ENCODE measurements around the gene TTYH1. TPM values are rescaled to one million over a fixed set of nuclear protein-coding genes. Genes with fewer than 3 reads are reported as not detected.

The TTYH1 gene
- total RNA-seq, 4 donors from 2014 or later, result 0.41 TPM; not detected in 3

DNA sequence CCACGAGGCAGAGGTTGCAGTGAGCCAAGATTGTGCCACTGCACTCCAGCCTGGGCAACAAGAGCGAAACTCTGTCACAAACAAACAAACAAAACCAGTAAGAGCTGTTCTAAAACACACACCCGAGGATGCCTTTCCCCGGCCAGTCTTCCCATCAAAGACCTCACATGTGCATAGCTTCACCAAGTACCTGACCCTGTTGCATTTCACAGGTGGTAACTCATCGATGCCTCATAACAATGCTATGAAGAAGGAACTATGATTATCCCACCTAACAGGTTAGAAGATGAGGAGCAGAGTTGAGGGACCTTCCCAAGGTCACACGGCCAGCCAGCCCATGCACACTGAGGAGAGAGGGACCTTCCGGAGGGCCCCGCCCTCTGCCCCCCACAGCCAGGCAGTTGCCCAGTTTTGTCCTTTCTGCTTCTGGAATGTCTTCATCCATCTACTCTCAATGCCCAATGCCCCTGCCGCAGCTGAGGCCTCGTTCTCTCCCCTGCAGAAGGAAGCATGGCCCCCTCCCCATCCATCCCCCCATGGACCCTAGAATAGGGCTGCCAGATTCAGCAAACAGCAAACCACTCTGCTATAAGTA lies 17.0 kb downstream of the TTYH1 start:
- intact Hi-C loops (cut with DNase I; ENCODE audit: low total_unique reads), result no loop called here
- DNase-seq, result no peak
- Histone ChIP-seq H3K27me3 (peaks cover 28 to 50% (median 39%) of the 10 kb centered on the region in 3 donors), H3K27ac (no peak overlapping the region), H3K9me3 (no peaks in the 10 kb centered on the region), H3K4me3 (no peak overlapping the region), H3K4me1 (peaks cover 20 to 43% of the 10 kb centered on the region in 2 donors), H3K36me3 (no peaks in the 10 kb centered on the region)
- in situ Hi-C loops (cut with MboI; ENCODE audit: low sequenced_read_pairs in 4 of 4), result no loop called here
- no peak for ATAC-seq
- TF ChIP-seq, protein P1, sequence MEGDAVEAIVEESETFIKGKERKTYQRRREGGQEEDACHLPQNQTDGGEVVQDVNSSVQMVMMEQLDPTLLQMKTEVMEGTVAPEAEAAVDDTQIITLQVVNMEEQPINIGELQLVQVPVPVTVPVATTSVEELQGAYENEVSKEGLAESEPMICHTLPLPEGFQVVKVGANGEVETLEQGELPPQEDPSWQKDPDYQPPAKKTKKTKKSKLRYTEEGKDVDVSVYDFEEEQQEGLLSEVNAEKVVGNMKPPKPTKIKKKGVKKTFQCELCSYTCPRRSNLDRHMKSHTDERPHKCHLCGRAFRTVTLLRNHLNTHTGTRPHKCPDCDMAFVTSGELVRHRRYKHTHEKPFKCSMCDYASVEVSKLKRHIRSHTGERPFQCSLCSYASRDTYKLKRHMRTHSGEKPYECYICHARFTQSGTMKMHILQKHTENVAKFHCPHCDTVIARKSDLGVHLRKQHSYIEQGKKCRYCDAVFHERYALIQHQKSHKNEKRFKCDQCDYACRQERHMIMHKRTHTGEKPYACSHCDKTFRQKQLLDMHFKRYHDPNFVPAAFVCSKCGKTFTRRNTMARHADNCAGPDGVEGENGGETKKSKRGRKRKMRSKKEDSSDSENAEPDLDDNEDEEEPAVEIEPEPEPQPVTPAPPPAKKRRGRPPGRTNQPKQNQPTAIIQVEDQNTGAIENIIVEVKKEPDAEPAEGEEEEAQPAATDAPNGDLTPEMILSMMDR (IDR thresholded peaks at IDR 0.05 in 4 of 5, conservative IDR thresholded peaks at IDR 0.05 in 1 of 5), result no peak
- TF ChIP-seq POLR2A (IDR thresholded peaks at IDR 0.05), result no peak

DNA sequence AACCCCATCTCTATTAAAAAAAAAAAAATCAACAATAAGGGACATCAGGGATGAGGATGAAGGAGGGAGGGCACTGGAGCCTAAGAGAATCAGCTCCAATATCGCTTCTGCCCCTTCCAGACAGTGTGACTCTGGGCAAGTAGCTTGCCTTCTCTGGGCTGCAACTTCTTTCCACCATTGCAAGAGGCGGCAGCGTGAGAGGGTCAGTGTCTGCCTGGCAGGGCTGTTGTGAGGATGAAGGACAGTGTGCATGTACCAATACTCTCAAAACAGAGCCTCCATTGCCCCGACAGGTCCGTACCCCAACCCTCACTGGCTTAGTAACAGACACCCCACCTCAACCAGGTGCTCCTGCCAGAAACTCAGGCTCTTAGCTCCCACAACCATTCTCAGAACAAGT lies 18.4 kb downstream of the TTYH1 start:
- no peaks in the 10 kb centered on the region for H3K9me3 ChIP-seq
- H3K36me3 ChIP-seq, result no peaks in the 10 kb centered on the region
- TF ChIP-seq, protein P1 (IDR thresholded peaks at IDR 0.05 in 4 of 5, conservative IDR thresholded peaks at IDR 0.05 in 1 of 5), result no peak
- TF ChIP-seq POLR2A (IDR thresholded peaks at IDR 0.05), result no peak
- peaks cover 23 to 38% (median 32%) of the 10 kb centered on the region in 3 donors for H3K27me3 ChIP-seq
- peaks cover 20 to 46% of the 10 kb centered on the region in 2 donors for H3K4me1 ChIP-seq
- H3K27ac ChIP-seq, result no peak overlapping the region
- no peak for ATAC-seq
- no peak for DNase-seq
- in situ Hi-C loops (cut with MboI; ENCODE audit: low sequenced_read_pairs in 4 of 4), result no loop called here
- no peak overlapping the region for H3K4me3 ChIP-seq
- intact Hi-C loops (cut with DNase I; ENCODE audit: low total_unique reads), result no loop called here

DNA sequence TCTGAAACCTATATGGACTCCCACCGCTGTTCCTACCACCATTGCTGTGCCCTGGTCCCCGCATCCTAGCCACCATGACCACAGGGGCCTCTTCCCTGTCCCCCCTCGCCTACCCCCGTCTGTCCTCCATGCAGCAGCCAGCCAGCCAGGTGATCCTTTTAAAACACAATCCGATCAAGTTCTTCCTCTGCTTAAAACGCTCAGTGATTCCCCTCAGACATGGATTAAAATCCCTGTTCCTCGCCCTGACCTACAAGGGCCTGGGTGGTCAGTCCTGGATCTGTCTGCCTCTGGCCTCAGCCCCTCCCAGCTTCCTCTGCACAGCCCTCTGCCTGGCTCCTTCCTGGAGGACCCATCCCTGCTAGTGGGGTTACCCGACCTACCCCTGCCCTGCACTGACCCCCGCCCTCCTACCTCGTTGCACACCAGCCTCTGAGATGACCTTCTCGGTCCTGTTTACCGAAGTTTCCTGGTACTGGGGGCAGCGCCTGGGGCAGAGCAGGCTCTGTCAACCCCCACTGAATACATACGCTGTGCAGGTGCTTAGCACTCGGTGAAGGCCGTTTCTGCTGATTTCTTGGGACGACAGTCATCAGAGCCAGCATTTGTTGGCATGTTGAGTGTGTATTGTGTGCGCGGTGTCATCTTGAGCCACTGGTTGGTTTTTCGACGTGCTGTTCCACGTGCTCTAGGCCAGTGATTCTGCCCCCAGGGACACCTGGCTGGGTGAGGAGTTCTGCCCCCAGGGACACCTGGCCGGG lies 19.0 kb downstream of the TTYH1 start:
- Histone ChIP-seq H3K27me3 (peaks cover 17 to 32% (median 26%) of the 10 kb centered on the region in 3 donors), H3K9me3 (no peaks in the 10 kb centered on the region), H3K4me1 (peaks cover 20 to 46% of the 10 kb centered on the region in 2 donors), H3K27ac (no peak overlapping the region), H3K36me3 (no peaks in the 10 kb centered on the region), H3K4me3 (no peak overlapping the region)
- intact Hi-C loops (cut with DNase I; ENCODE audit: low total_unique reads) (no loop called here), in situ Hi-C loops (cut with MboI; ENCODE audit: low sequenced_read_pairs in 4 of 4) (no loop called here)
- ATAC-seq, result no peak
- TF ChIP-seq, protein P1 (IDR thresholded peaks at IDR 0.05 in 4 of 5, conservative IDR thresholded peaks at IDR 0.05 in 1 of 5), result no peak
- no peak for TF ChIP-seq POLR2A (IDR thresholded peaks at IDR 0.05)
- no peak for DNase-seq

DNA sequence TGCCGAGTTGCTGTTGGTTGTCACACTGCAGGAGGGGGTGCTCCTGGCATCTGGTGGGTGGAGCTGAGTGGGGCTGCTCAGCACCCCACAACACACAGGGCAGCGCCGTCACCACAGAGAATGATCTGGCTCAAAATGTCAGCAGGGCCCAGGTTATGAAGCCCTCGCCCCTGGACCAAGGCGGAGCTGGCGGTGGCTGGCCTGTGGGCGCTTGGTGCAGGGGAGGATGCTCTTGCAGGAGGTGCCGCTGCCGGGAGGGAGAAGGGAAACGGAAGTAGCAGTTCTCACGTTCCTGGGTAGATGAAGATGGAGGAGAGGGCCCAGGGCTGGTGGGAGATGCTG lies 19.6 kb downstream of the TTYH1 start:
- H3K4me3 ChIP-seq, result no peak overlapping the region
- DNase-seq (no peak), ATAC-seq (no peak)
- H3K27me3 ChIP-seq, result peaks cover 13 to 26% (median 20%) of the 10 kb centered on the region in 3 donors
- no peaks in the 10 kb centered on the region for H3K9me3 ChIP-seq
- H3K4me1 ChIP-seq, result peaks cover 20 to 46% of the 10 kb centered on the region in 2 donors
- in situ Hi-C loops (cut with MboI; ENCODE audit: low sequenced_read_pairs in 4 of 4) (no loop called here), intact Hi-C loops (cut with DNase I; ENCODE audit: low total_unique reads) (no loop called here)
- no peak overlapping the region for H3K27ac ChIP-seq
- H3K36me3 ChIP-seq, result no peaks in the 10 kb centered on the region
- TF ChIP-seq, protein P1 (IDR thresholded peaks at IDR 0.05 in 4 of 5, conservative IDR thresholded peaks at IDR 0.05 in 1 of 5), result no peak
- no peak for TF ChIP-seq POLR2A (IDR thresholded peaks at IDR 0.05)
